PC-9 (cell line): ENCODE data around the gene CDKN1C. TPM values are rescaled to one million over a fixed set of nuclear protein-coding genes. Genes with fewer than 3 reads are reported as not detected.

Experiments used
- BruUV-seq: library from RNA; stranded (reverse); fragments of 400-500 nt; replicated peaks from 2 replicates; lab custom pipeline; 2021; lab: Mats Ljungman, UMichigan
- CTCF ChIA-PET: fragments of 300-600 bp; sonication (Branson Sonifier 250); formaldehyde crosslinking; loops from one replicate; lab custom pipeline; 2022; ENCODE audit warnings: antibody characterized with exemption; lab: Charles Lee
- POLR2A ChIA-PET: fragments of 300-600 bp; sonication (Branson Sonifier 250); formaldehyde crosslinking; loops from one replicate; lab custom pipeline; 2022; ENCODE audit warnings: antibody characterized with exemption; ENCODE audit not compliant: unreplicated experiment; lab: Charles Lee
- DNase-seq, 2 experiments: peaks; one replicate each; pipeline versions ENCODE4 v3.0.0 to v3.0.0-alpha.2; 2015 to 2022; ENCODE audit warnings: mixed read lengths in 1 of 2
- H2AFZ ChIP-seq: fragments of 200-600 bp; sonication (generic); 2 replicates; pipeline ENCODE4 v1.8.1; 2017; ENCODE audit warnings: antibody characterized with exemption
- H3F3A ChIP-seq: fragments of 200-600 bp; sonication (generic); 2 replicates; pipeline ENCODE4 v1.8.1; 2017; ENCODE audit warnings: antibody characterized with exemption, mild to moderate bottlenecking, low read depth; ENCODE audit not compliant: insufficient read depth
- H3K27ac ChIP-seq: fragments of 200-600 bp; sonication (generic); 2 replicates; pipeline ENCODE4 v1.6.1; 2016; ENCODE audit warnings: mixed run types
- H3K27me3 ChIP-seq: fragments of 200-600 bp; sonication (generic); 2 replicates; pipeline ENCODE4 v1.6.1; 2016; ENCODE audit warnings: low read depth, mixed run types; ENCODE audit not compliant: insufficient read depth
- H3K36me3 ChIP-seq: fragments of 200-600 bp; sonication (generic); 2 replicates; pipeline ENCODE4 v1.6.1; 2016; ENCODE audit warnings: low read depth, mixed run types
- H3K4me1 ChIP-seq: fragments of 200-600 bp; sonication (generic); replicated peaks from 2 replicates; pipeline ENCODE4 v1.6.1; 2016; ENCODE audit warnings: mixed run types; ENCODE audit not compliant: insufficient read depth
- H3K4me2 ChIP-seq: fragments of 200-600 bp; sonication (generic); 2 replicates; pipeline ENCODE4 v1.6.1; 2017; ENCODE audit warnings: mixed run types
- H3K4me3 ChIP-seq: fragments of 200-600 bp; sonication (generic); 2 replicates; pipeline ENCODE4 v1.6.1; 2016; ENCODE audit warnings: mixed run types
- H3K79me2 ChIP-seq: fragments of 200-600 bp; sonication (generic); 2 replicates; pipeline ENCODE4 v1.6.1; 2017; ENCODE audit warnings: low read depth, mixed run types
- H3K9me2 ChIP-seq: fragments of 200-600 bp; sonication (generic); 2 replicates; pipeline ENCODE4 v1.8.1; 2017; ENCODE audit warnings: mild to moderate bottlenecking; ENCODE audit not compliant: insufficient read depth
- H3K9me3 ChIP-seq: fragments of 200-600 bp; sonication (generic); 2 replicates; pipeline ENCODE4 v1.8.1; 2016; ENCODE audit warnings: low read depth; ENCODE audit not compliant: insufficient read depth
- H4K20me1 ChIP-seq: fragments of 200-600 bp; sonication (generic); 2 replicates; pipeline ENCODE4 v1.8.1; 2017; ENCODE audit not compliant: insufficient read depth
- EZH2 ChIP-seq: fragments of 200-600 bp; sonication (generic); IDR thresholded peaks from 2 replicates; pipeline ENCODE4 v1.8.0; 2017; ENCODE audit warnings: antibody characterized with exemption, low read depth
- intact Hi-C: fragments of 100-400 bp; cut with micrococcal nuclease; formaldehyde crosslinking; loops from one replicate; pipeline ENCODE4 v1.10.0; 2022; ENCODE audit not compliant: unreplicated experiment
- total RNA-seq: library from RNA; stranded (reverse); gene quantifications from 2 replicates; pipeline ENCODE4 v1.2.3, GENCODE V29; 2021
- TF ChIP-seq, protein P1 (sequence below): fragments of 200-600 bp; sonication (generic); conservative IDR thresholded peaks from 2 replicates; pipeline ENCODE4 v1.6.1; 2017; ENCODE audit warnings: mixed run types, antibody characterized with exemption, mild to moderate bottlenecking, moderate library complexity

The CDKN1C gene
- total RNA-seq, 1 experiment from 2014 or later: 5.1 TPM

DNA sequence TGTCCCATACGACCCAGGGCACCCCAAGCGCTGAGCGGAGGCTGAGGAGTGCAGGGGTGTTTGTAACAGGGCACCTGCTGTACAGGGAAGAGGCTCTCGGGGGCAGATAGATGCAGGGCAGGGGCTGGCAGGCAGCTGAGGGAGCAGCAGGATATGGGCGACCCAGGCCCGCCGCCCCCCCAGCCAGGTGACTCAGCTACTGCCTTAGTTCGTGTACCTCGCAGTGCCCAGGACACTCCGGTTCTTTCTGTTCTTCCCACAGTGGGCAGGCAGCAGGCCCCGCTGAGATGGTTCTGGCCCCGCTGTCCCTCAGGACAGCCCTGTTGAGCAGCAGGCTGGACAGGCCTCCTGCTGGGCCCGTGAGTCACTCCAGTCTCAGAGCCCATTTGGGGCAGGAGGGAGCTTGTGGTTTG is 27.4 kb upstream of the CDKN1C start:
- peak overlapping the region; percentile 91 for H3K4me2 ChIP-seq
- peak overlapping the region; percentile 81 for H3K27ac ChIP-seq
- intact Hi-C loops: loop anchor here (2.0 kb wide), 1 partner anchor 16 kb away; the partner anchor contains the start of gene PHLDA2
- peak in 1 of 2 experiments; percentile 32 for DNase-seq
- ChIA-PET POLR2A (no interaction called here), CTCF (no interaction called here)
- H2AFZ ChIP-seq: no peak overlapping the region
- peaks cover 17% of the 10 kb centered on the region; the same call in 1 of the 2 replicates for H3F3A ChIP-seq
- BruUV-seq: no TSS peak
- peak overlapping the region; percentile 41; the same call in 1 of the 2 replicates for H3K4me3 ChIP-seq
- H3K27me3 ChIP-seq: no peaks in the 10 kb centered on the region
- peaks cover 33% of the 10 kb centered on the region for H3K4me1 ChIP-seq
- H3K9me3 ChIP-seq: no peaks in the 10 kb centered on the region
- H4K20me1 ChIP-seq: no peaks in the 10 kb centered on the region
- no peaks in the 10 kb centered on the region for H3K79me2 ChIP-seq
- TF ChIP-seq EZH2: no peak
- TF ChIP-seq, protein P1, sequence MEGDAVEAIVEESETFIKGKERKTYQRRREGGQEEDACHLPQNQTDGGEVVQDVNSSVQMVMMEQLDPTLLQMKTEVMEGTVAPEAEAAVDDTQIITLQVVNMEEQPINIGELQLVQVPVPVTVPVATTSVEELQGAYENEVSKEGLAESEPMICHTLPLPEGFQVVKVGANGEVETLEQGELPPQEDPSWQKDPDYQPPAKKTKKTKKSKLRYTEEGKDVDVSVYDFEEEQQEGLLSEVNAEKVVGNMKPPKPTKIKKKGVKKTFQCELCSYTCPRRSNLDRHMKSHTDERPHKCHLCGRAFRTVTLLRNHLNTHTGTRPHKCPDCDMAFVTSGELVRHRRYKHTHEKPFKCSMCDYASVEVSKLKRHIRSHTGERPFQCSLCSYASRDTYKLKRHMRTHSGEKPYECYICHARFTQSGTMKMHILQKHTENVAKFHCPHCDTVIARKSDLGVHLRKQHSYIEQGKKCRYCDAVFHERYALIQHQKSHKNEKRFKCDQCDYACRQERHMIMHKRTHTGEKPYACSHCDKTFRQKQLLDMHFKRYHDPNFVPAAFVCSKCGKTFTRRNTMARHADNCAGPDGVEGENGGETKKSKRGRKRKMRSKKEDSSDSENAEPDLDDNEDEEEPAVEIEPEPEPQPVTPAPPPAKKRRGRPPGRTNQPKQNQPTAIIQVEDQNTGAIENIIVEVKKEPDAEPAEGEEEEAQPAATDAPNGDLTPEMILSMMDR: no peak; the same call in 1 of the 2 replicates
- H3K9me2 ChIP-seq: no peaks in the 10 kb centered on the region
- no peaks in the 10 kb centered on the region for H3K36me3 ChIP-seq

DNA sequence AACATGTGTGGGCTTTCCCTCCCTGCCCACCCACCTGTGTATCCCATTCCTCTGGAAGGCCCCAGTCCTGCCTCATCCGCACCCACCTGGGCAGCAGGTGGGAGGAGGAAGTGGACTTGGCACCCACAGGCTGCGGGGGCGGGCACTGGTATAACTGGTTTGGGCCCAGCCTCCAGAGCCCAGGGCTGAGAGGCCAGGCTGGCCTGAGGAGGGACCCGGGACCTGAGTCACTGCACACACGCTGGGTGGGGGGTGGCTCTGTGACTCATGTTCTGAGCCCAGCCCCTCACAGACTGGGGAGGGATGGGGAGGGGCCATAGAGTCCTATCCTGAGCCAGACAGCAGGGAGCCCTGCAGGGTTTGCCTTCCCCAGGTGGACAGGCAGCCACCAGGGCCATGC is 26.9 kb upstream of the CDKN1C start:
- BruUV-seq: no TSS peak
- no peaks in the 10 kb centered on the region for H3K9me2 ChIP-seq
- H3F3A ChIP-seq: peaks cover 17% of the 10 kb centered on the region; the same call in 1 of the 2 replicates
- no peak for TF ChIP-seq EZH2
- TF ChIP-seq, protein P1: no peak
- ChIA-PET CTCF (no interaction called here), POLR2A (no interaction called here)
- H3K4me1 ChIP-seq: peaks cover 33% of the 10 kb centered on the region
- intact Hi-C loops: loop anchor here (1.0 to 2.0 kb wide), 2 partner anchors 10 to 16 kb away; partner anchors contain the start of gene PHLDA2
- H2AFZ ChIP-seq: no peak overlapping the region
- H3K4me2 ChIP-seq: peak overlapping the region; percentile 91
- H3K4me3 ChIP-seq: peak overlapping the region; percentile 41; the same call in 1 of the 2 replicates
- no peaks in the 10 kb centered on the region for H3K9me3 ChIP-seq
- no peaks in the 10 kb centered on the region for H4K20me1 ChIP-seq
- H3K27me3 ChIP-seq: no peaks in the 10 kb centered on the region
- peak overlapping the region; percentile 81 for H3K27ac ChIP-seq
- DNase-seq: peak; percentile 90 to 94
- no peaks in the 10 kb centered on the region for H3K36me3 ChIP-seq
- no peaks in the 10 kb centered on the region for H3K79me2 ChIP-seq

DNA sequence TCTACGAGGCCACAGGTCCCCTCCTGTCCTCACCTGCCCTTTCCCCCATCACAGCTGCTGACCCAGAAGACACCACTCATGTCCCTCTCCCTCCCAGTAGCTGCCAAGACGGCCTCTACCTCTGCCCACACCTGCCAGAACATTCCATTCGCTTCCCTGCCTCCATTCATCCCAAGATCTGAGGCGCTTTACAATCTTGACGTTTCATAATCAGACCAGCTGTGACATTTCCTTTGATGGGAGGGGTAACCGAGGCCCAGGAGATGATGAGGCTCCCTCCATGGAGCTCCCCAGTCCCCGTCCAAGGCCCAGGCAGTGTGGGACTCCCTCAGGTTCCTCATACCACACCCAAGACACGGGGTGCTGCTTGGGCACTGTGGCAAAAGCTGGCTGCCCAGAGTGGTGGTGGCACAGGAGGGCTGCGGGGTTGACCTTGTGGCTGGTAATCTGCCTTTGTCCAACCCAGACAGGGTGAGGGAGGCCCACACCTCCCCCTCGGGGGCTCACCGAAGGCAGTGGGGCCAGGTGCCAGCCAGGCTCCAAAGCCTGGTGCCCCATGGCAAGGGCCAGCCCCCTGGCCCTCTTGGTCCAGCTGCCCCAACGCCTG is 26.3 kb upstream of the CDKN1C start:
- intact Hi-C loops: loop anchor here (1.0 to 2.0 kb wide), 2 partner anchors 10 to 17 kb away; partner anchors contain the start of gene PHLDA2
- no TSS peak for BruUV-seq
- H3K27me3 ChIP-seq: no peaks in the 10 kb centered on the region
- H3K79me2 ChIP-seq: no peaks in the 10 kb centered on the region
- no peak overlapping the region for H2AFZ ChIP-seq
- H4K20me1 ChIP-seq: no peaks in the 10 kb centered on the region
- H3K36me3 ChIP-seq: no peaks in the 10 kb centered on the region
- peaks cover 17% of the 10 kb centered on the region; the same call in 1 of the 2 replicates for H3F3A ChIP-seq
- ChIA-PET POLR2A (interaction anchor here (0.5 to 0.7 kb wide), 4 partner anchors 9 to 897 kb away, joined by 3 to 4 read pairs (median 4); no protein-coding TSS in a partner anchor), CTCF (no interaction called here)
- no peak for TF ChIP-seq EZH2
- TF ChIP-seq, protein P1: no peak
- peak overlapping the region; percentile 60 for H3K4me2 ChIP-seq
- H3K9me2 ChIP-seq: no peaks in the 10 kb centered on the region
- peaks cover 33% of the 10 kb centered on the region for H3K4me1 ChIP-seq
- peak overlapping the region; percentile 78 for H3K27ac ChIP-seq
- peak; percentile 53 to 64 for DNase-seq
- no peak overlapping the region for H3K4me3 ChIP-seq
- no peaks in the 10 kb centered on the region for H3K9me3 ChIP-seq
